Neural cell (in vitro differentiated cells): Measurements from ENCODE around the gene ARHGEF38. TPM values are rescaled to one million over a fixed set of nuclear protein-coding genes. Genes with fewer than 3 reads are reported as not detected.

Source experiments
- H2AFZ ChIP-seq: fragments of 200-600, 300-800 bp; sonication (generic), shearing (Covaris generic); 2 replicates; pipeline ENCODE4 v1.6.0; 2014; ENCODE audit warnings: low read depth, mild to moderate bottlenecking, antibody characterized with exemption, low read length, moderate library complexity
- H3F3A ChIP-seq: fragments of 200-600 bp; shearing (Covaris generic); 2 replicates; pipeline ENCODE4 v1.6.1; 2016; ENCODE audit warnings: mild to moderate bottlenecking, moderate library complexity, mixed read lengths, antibody characterized with exemption, low read length; ENCODE audit not compliant: insufficient read depth, poor library complexity, severe bottlenecking
- H3K27ac ChIP-seq: fragments of 200-600, 300-800 bp; sonication (generic), shearing (Covaris generic); 2 replicates; pipeline ENCODE4 v1.5.1; 2014; ENCODE audit warnings: mild to moderate bottlenecking, low read length, moderate library complexity
- H3K27me3 ChIP-seq: fragments of 300-800, 200-600 bp; sonication (generic), shearing (Covaris generic); 2 replicates; pipeline ENCODE4 v1.6.0; 2014; ENCODE audit warnings: mild to moderate bottlenecking, low read depth, low read length, moderate library complexity; ENCODE audit not compliant: insufficient read depth
- H3K36me3 ChIP-seq: fragments of 300-800, 200-600 bp; sonication (generic), shearing (Covaris generic); 2 replicates; pipeline ENCODE4 v1.5.1; 2014; ENCODE audit warnings: mild to moderate bottlenecking, antibody characterized with exemption, low read length, moderate library complexity; ENCODE audit not compliant: insufficient read depth
- H3K4me2 ChIP-seq: fragments of 300-800, 200-600 bp; sonication (generic), shearing (Covaris generic); 2 replicates; pipeline ENCODE4 v1.6.0; 2014; ENCODE audit warnings: mild to moderate bottlenecking, low read length
- H3K4me3 ChIP-seq: fragments of 300-800, 200-600 bp; sonication (generic), shearing (Covaris generic); 2 replicates; pipeline ENCODE4 v1.5.1; 2014; ENCODE audit warnings: mild to moderate bottlenecking, low read length, moderate library complexity
- H3K79me2 ChIP-seq: fragments of 200-600 bp; shearing (Covaris generic); replicated peaks from 2 replicates; pipeline ENCODE4 v1.6.0; 2014; ENCODE audit warnings: mild to moderate bottlenecking, low read length, moderate library complexity; ENCODE audit not compliant: insufficient read depth
- H3K9ac ChIP-seq: fragments of 300-800, 200-600 bp; sonication (generic), shearing (Covaris generic); 2 replicates; pipeline ENCODE4 v1.6.1; 2016; ENCODE audit warnings: mild to moderate bottlenecking, low read length, mixed read lengths
- H3K9me2 ChIP-seq: fragments of 200-600 bp; shearing (Covaris generic); 2 replicates; pipeline ENCODE4 v1.6.1; 2016; ENCODE audit warnings: mild to moderate bottlenecking, low read length, mixed read lengths; ENCODE audit not compliant: insufficient read depth
- H3K9me3 ChIP-seq: fragments of 200-600, 300-800 bp; sonication (generic), shearing (Covaris generic); 2 replicates; pipeline ENCODE4 v1.6.1; 2016; ENCODE audit warnings: mild to moderate bottlenecking, mixed run types, low read length, moderate library complexity, mixed read lengths
- H4K20me1 ChIP-seq: fragments of 200-600 bp; shearing (Covaris generic); 2 replicates; pipeline ENCODE4 v1.6.1; 2016; ENCODE audit warnings: mild to moderate bottlenecking, mixed run types; ENCODE audit not compliant: insufficient read depth
- CTCF ChIP-seq: fragments of 450-650 bp; IDR thresholded peaks from 2 replicates; pipeline ENCODE4 v1.5.1; 2014; ENCODE audit warnings: antibody characterized with exemption, mild to moderate bottlenecking, moderate library complexity; ENCODE audit not compliant: poor library complexity, severe bottlenecking
- EP300 ChIP-seq: fragments of 450-650 bp; conservative IDR thresholded peaks from 2 replicates; pipeline ENCODE4 v1.6.1; 2014; ENCODE audit warnings: antibody characterized with exemption, mild to moderate bottlenecking, moderate library complexity; ENCODE audit not compliant: poor library complexity, severe bottlenecking
- EZH2 ChIP-seq: fragments of 200-600, 300-800 bp; shearing (Covaris generic), sonication (generic); IDR thresholded peaks from 2 replicates; pipeline ENCODE4 v1.6.1; 2014; ENCODE audit warnings: antibody characterized with exemption, low read length, borderline replicate concordance, mild to moderate bottlenecking; ENCODE audit not compliant: insufficient read depth, poor library complexity, severe bottlenecking
- MXI1 ChIP-seq: fragments of 450-650 bp; conservative IDR thresholded peaks from 2 replicates; pipeline ENCODE4 v1.6.1; 2014; ENCODE audit warnings: antibody characterized with exemption, mild to moderate bottlenecking; ENCODE audit not compliant: poor library complexity, severe bottlenecking
- POLR2AphosphoS5 ChIP-seq: IDR thresholded peaks from 2 replicates; pipeline ENCODE4 v1.6.1; 2012
- RAD21 ChIP-seq: fragments of 450-650 bp; conservative IDR thresholded peaks from 2 replicates; pipeline ENCODE4 v1.6.1; 2014; ENCODE audit warnings: antibody characterized with exemption, mild to moderate bottlenecking, moderate library complexity
- REST ChIP-seq: IDR thresholded peaks from 2 replicates; pipeline ENCODE4 v1.6.1; 2012; ENCODE audit warnings: borderline replicate concordance
- SMC3 ChIP-seq: fragments of 450-650 bp; conservative IDR thresholded peaks from 2 replicates; pipeline ENCODE4 v1.6.1; 2014; ENCODE audit warnings: antibody characterized with exemption, mild to moderate bottlenecking, moderate library complexity; ENCODE audit not compliant: poor library complexity
- TAF1 ChIP-seq: IDR thresholded peaks from 2 replicates; pipeline ENCODE4 v1.6.1; 2012; ENCODE audit warnings: low read depth
- polyA plus RNA-seq: library from polyadenylated mRNA; depleted of rRNA; stranded (reverse); fragments of >200 nt; gene quantifications from 2 replicates; pipeline ENCODE4 v1.2.3, GENCODE V29; 2014

Gene ARHGEF38
- polyA plus RNA-seq, 1 donor from 2014 or later, result not detected

- Histone ChIP-seq H3K4me2 (no peak overlapping the region), H3K4me3 (no peak overlapping the region), H2AFZ (no peak overlapping the region), H4K20me1 (no peaks in the 10 kb centered on the region), H3F3A (no peaks in the 10 kb centered on the region), H3K27ac (no peak overlapping the region), H3K9me3 (no peaks in the 10 kb centered on the region), H3K9me2 (no peaks in the 10 kb centered on the region), H3K36me3 (no peaks in the 10 kb centered on the region), H3K79me2 (no peaks in the 10 kb centered on the region), H3K9ac (no peak overlapping the region), H3K27me3 (no peaks in the 10 kb centered on the region)
- TF ChIP-seq RAD21 (no peak), EZH2 (no peak), CTCF (no peak), POLR2AphosphoS5 (no peak), TAF1 (no peak), EP300 (no peak), REST (no peak), MXI1 (no peak), SMC3 (no peak)
Observed at GRCh38 chr4:105504744-105505143, 47.7 kb upstream of the ARHGEF38 start.

- no peaks in the 10 kb centered on the region for H3K9me3 ChIP-seq
- H3K27ac ChIP-seq, result no peak overlapping the region
- no peak for TF ChIP-seq POLR2AphosphoS5
- no peak for TF ChIP-seq RAD21
- no peak for TF ChIP-seq CTCF
- no peak for TF ChIP-seq REST
- TF ChIP-seq TAF1, result no peak
- TF ChIP-seq EZH2, result no peak
- no peak for TF ChIP-seq MXI1
- TF ChIP-seq SMC3, result no peak
Observed at GRCh38 chr4:105509291-105509690, 43.1 kb upstream of the ARHGEF38 start.

More at GRCh38 chr4:105509291-105509690, 43.1 kb upstream of the ARHGEF38 start:
- Histone ChIP-seq H3F3A (no peaks in the 10 kb centered on the region), H3K9ac (no peak overlapping the region), H3K27me3 (no peaks in the 10 kb centered on the region), H3K36me3 (no peaks in the 10 kb centered on the region), H2AFZ (no peak overlapping the region), H3K4me3 (no peak overlapping the region), H3K9me2 (no peaks in the 10 kb centered on the region), H4K20me1 (no peaks in the 10 kb centered on the region), H3K79me2 (no peaks in the 10 kb centered on the region), H3K4me2 (no peak overlapping the region)
